GM23338 (cell line): ENCODE results near the gene LNX1. TPM values are rescaled to one million over a fixed set of nuclear protein-coding genes. Genes with fewer than 3 reads are reported as not detected.

Source experiments
- ATAC-seq: fragments of 200-7000 bp; cut with Tn5 transposase; 3 replicates; pipeline ENCODE4 v1.9.1; 2020
- DNase-seq: peaks from one replicate; pipeline ENCODE4 v3.0.0-alpha.2; 2015; ENCODE audit warnings: low spot score
- H2AFZ ChIP-seq: fragments of 200-600 bp; sonication (generic); 2 replicates; pipeline ENCODE4 v1.8.0; 2016; ENCODE audit warnings: antibody characterized with exemption, mild to moderate bottlenecking, moderate library complexity
- H3F3A ChIP-seq: fragments of 200-600 bp; sonication (generic); replicated peaks from 2 replicates; pipeline ENCODE4 v1.8.0; 2017; ENCODE audit warnings: antibody characterized with exemption, mixed run types, low read depth
- H3K27ac ChIP-seq: fragments of 200-600 bp; sonication (generic); 2 replicates; pipeline ENCODE4 v1.6.1; 2016; ENCODE audit warnings: low read depth
- H3K27me3 ChIP-seq: fragments of 200-600 bp; sonication (generic); 2 replicates; pipeline ENCODE4 v1.8.0; 2016; ENCODE audit warnings: mild to moderate bottlenecking, mixed run types, moderate library complexity; ENCODE audit not compliant: insufficient read depth
- H3K36me3 ChIP-seq: fragments of 200-600 bp; sonication (generic); 2 replicates; pipeline ENCODE4 v1.8.0; 2016; ENCODE audit warnings: mild to moderate bottlenecking; ENCODE audit not compliant: insufficient read depth
- H3K4me1 ChIP-seq: fragments of 200-600 bp; sonication (generic); 2 replicates; pipeline ENCODE4 v1.8.0; 2016; ENCODE audit warnings: mild to moderate bottlenecking, moderate library complexity; ENCODE audit not compliant: insufficient read depth
- H3K4me2 ChIP-seq: fragments of 200-600 bp; sonication (generic); 2 replicates; pipeline ENCODE4 v1.7.1; 2017; ENCODE audit warnings: mixed run types
- H3K4me3 ChIP-seq: fragments of 200-600 bp; sonication (generic); 2 replicates; pipeline ENCODE4 v1.6.1; 2016; ENCODE audit warnings: mixed run types
- H3K79me2 ChIP-seq: fragments of 200-600 bp; sonication (generic); replicated peaks from 2 replicates; pipeline ENCODE4 v1.8.0; 2017; ENCODE audit warnings: mild to moderate bottlenecking; ENCODE audit not compliant: insufficient read depth
- H3K9me2 ChIP-seq: fragments of 200-600 bp; sonication (generic); 2 replicates; pipeline ENCODE4 v1.8.0; 2017; ENCODE audit not compliant: insufficient read depth
- H4K20me1 ChIP-seq: fragments of 200-600 bp; sonication (generic); replicated peaks from 2 replicates; pipeline ENCODE4 v1.8.0; 2017; ENCODE audit warnings: mild to moderate bottlenecking; ENCODE audit not compliant: insufficient read depth
- H3K27ac Mint-ChIP-seq: 2 replicates; pipeline ENCODE4 v1.8.0; 2020; ENCODE audit warnings: inconsistent platforms, mild to moderate bottlenecking, moderate library complexity, mixed read lengths
- H3K27me3 Mint-ChIP-seq: 3 replicates; pipeline ENCODE4 v1.8.0; 2022; ENCODE audit warnings: low read depth, mild to moderate bottlenecking, moderate library complexity, mixed read lengths, inconsistent platforms; ENCODE audit not compliant: insufficient read depth, poor library complexity
- H3K36me3 Mint-ChIP-seq: 3 replicates; pipeline ENCODE4 v1.8.0; 2021; ENCODE audit warnings: low read depth, mild to moderate bottlenecking, inconsistent platforms, moderate library complexity, mixed read lengths
- H3K4me1 Mint-ChIP-seq: 3 replicates; pipeline ENCODE4 v1.8.0; 2020; ENCODE audit warnings: mild to moderate bottlenecking, inconsistent platforms, mixed read lengths
- H3K4me3 Mint-ChIP-seq: 3 replicates; pipeline ENCODE4 v1.8.0; 2021; ENCODE audit warnings: moderate library complexity, mild to moderate bottlenecking, inconsistent platforms, mixed read lengths
- H3K9me3 Mint-ChIP-seq: 3 replicates; pipeline ENCODE4 v1.8.0; 2020; ENCODE audit warnings: moderate library complexity, mild to moderate bottlenecking, inconsistent platforms, mixed read lengths
- EZH2phosphoT487 ChIP-seq: fragments of 200-600 bp; sonication (generic); IDR thresholded peaks from one replicate; pipeline ENCODE4 v1.8.1; 2018; ENCODE audit warnings: antibody characterized with exemption; ENCODE audit not compliant: unreplicated experiment
- JUNB ChIP-seq: IDR thresholded peaks from one replicate; pipeline ENCODE4 v1.6.1; 2016; ENCODE audit warnings: antibody characterized with exemption; ENCODE audit not compliant: unreplicated experiment
- NANOG ChIP-seq: IDR thresholded peaks from 2 replicates; pipeline ENCODE4 v1.6.1; 2016; ENCODE audit warnings: antibody characterized with exemption, borderline replicate concordance
- STAT1 ChIP-seq: IDR thresholded peaks from one replicate; pipeline ENCODE4 v1.6.1; 2016; ENCODE audit warnings: antibody characterized with exemption; ENCODE audit not compliant: unreplicated experiment
- ZNF114 ChIP-seq: fragments of 250-450 bp; sonication (Bioruptor Pico); IDR thresholded peaks from 2 replicates; pipeline ENCODE4 v1.5.0; 2020; ENCODE audit warnings: mild to moderate bottlenecking, moderate library complexity
- ZNF331 ChIP-seq: fragments of 250-450 bp; sonication (Bioruptor Pico); IDR thresholded peaks from 2 replicates; pipeline ENCODE4 v1.5.0; 2020; ENCODE audit warnings: low read depth, mild to moderate bottlenecking, moderate library complexity
- polyA plus RNA-seq: library from polyadenylated mRNA; unstranded; fragments of >200 nt; fragmentation: Nextera tagmentation; extraction: Ambion mirVana; gene quantifications from 2 replicates; pipeline ENCODE4 v1.2.1, GENCODE V29; 2016
- total RNA-seq: library from RNA; depleted of rRNA; stranded (reverse); fragments of >200 nt; shearing (Covaris generic); gene quantifications from 2 replicates; pipeline ENCODE4 v1.2.3, GENCODE V29; 2014
- TF ChIP-seq, protein P1 (sequence below): fragments of 250-450 bp; sonication (Bioruptor Pico); IDR thresholded peaks from 2 replicates; pipeline ENCODE4 v1.5.0; 2020; ENCODE audit warnings: mild to moderate bottlenecking, moderate library complexity

Gene LNX1
- total and polyA plus RNA-seq, 2 experiments from 2014 or later = 5.4 to 6.4 TPM

DNA sequence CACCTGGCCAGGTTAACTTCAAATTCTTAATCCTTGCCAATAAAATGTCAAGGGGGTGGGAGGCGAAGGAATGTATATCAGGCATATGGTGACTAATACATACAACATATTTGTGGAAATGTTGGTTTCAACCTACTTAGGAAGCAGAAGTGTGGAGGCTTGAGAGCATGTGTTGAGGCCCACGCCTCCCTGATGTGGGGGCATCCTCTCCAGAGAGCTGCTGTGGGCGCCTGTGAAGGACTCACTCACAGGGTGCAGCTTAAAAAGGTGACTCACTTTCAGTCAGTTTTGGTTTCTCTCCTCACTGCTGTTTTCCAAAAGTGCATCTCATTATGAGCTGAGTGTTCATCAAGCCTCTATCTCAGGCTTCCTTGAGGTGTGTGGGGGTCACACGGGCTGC lies 27.5 kb downstream of the LNX1 start (continued):
- TF ChIP-seq, protein P1, sequence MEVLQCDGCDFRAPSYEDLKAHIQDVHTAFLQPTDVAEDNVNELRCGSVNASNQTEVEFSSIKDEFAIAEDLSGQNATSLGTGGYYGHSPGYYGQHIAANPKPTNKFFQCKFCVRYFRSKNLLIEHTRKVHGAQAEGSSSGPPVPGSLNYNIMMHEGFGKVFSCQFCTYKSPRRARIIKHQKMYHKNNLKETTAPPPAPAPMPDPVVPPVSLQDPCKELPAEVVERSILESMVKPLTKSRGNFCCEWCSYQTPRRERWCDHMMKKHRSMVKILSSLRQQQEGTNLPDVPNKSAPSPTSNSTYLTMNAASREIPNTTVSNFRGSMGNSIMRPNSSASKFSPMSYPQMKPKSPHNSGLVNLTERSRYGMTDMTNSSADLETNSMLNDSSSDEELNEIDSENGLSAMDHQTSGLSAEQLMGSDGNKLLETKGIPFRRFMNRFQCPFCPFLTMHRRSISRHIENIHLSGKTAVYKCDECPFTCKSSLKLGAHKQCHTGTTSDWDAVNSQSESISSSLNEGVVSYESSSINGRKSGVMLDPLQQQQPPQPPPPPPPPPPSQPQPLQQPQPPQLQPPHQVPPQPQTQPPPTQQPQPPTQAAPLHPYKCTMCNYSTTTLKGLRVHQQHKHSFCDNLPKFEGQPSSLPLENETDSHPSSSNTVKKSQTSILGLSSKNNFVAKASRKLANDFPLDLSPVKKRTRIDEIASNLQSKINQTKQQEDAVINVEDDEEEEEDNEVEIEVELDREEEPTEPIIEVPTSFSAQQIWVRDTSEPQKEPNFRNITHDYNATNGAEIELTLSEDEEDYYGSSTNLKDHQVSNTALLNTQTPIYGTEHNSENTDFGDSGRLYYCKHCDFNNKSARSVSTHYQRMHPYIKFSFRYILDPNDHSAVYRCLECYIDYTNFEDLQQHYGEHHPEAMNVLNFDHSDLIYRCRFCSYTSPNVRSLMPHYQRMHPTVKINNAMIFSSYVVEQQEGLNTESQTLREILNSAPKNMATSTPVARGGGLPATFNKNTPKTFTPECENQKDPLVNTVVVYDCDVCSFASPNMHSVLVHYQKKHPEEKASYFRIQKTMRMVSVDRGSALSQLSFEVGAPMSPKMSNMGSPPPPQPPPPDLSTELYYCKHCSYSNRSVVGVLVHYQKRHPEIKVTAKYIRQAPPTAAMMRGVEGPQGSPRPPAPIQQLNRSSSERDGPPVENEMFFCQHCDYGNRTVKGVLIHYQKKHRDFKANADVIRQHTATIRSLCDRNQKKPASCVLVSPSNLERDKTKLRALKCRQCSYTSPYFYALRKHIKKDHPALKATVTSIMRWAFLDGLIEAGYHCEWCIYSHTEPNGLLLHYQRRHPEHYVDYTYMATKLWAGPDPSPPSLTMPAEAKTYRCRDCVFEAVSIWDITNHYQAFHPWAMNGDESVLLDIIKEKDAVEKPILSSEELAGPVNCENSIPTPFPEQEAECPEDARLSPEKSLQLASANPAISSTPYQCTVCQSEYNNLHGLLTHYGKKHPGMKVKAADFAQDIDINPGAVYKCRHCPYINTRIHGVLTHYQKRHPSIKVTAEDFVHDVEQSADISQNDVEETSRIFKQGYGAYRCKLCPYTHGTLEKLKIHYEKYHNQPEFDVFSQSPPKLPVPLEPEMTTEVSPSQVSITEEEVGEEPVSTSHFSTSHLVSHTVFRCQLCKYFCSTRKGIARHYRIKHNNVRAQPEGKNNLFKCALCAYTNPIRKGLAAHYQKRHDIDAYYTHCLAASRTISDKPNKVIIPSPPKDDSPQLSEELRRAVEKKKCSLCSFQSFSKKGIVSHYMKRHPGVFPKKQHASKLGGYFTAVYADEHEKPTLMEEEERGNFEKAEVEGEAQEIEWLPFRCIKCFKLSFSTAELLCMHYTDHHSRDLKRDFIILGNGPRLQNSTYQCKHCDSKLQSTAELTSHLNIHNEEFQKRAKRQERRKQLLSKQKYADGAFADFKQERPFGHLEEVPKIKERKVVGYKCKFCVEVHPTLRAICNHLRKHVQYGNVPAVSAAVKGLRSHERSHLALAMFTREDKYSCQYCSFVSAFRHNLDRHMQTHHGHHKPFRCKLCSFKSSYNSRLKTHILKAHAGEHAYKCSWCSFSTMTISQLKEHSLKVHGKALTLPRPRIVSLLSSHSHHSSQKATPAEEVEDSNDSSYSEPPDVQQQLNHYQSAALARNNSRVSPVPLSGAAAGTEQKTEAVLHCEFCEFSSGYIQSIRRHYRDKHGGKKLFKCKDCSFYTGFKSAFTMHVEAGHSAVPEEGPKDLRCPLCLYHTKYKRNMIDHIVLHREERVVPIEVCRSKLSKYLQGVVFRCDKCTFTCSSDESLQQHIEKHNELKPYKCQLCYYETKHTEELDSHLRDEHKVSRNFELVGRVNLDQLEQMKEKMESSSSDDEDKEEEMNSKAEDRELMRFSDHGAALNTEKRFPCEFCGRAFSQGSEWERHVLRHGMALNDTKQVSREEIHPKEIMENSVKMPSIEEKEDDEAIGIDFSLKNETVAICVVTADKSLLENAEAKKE (CRISPR knock-in tag) = no peak
- TF ChIP-seq ZNF114 (CRISPR knock-in tag) (no peak), JUNB (no peak)

DNA sequence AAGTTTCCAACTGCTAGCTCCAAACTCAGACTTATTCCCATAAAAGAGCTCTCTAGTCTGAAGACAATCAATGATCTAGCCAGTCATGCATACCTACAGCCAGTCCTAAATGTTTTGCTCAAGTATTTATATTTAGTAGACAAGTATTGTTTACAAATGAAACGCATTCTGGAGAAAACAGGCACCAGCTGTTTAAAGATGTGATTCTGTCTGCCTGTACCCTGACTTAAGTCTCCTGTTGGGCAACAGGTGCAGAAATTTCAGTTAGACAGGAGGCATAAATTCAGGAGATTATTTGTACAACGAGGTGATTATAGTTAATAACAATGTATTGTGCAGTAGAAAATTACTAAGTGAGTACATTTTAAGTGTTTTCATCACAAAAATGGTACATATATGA lies 28.9 kb downstream of the LNX1 start:
- no peaks in the 10 kb centered on the region for H3F3A ChIP-seq
- H3K4me3 Mint-ChIP-seq = no peak overlapping the region
- TF ChIP-seq NANOG (no peak), STAT1 (no peak), EZH2phosphoT487 (no peak), ZNF331 (CRISPR knock-in tag) (no peak)
- TF ChIP-seq, protein P1 (CRISPR knock-in tag) = no peak

More for the DNA sequence above, 28.9 kb downstream of the LNX1 start:
- Mint-ChIP-seq H3K9me3 (peaks cover 4% of the 10 kb centered on the region; the same call in 1 of the 3 replicates), H3K27me3 (peaks cover 7% of the 10 kb centered on the region), H3K36me3 (no peaks in the 10 kb centered on the region), H3K4me1 (peaks cover 22% of the 10 kb centered on the region), H3K27ac (no peak overlapping the region)
- Histone ChIP-seq H4K20me1 (no peaks in the 10 kb centered on the region), H3K9me2 (no peaks in the 10 kb centered on the region), H3K79me2 (no peaks in the 10 kb centered on the region), H3K27me3 (no peaks in the 10 kb centered on the region), H3K4me3 (no peak overlapping the region), H3K36me3 (no peaks in the 10 kb centered on the region), H3K4me2 (no peak overlapping the region), H2AFZ (no peak overlapping the region), H3K4me1 (no peaks in the 10 kb centered on the region; the same call in 1 of the 2 replicates), H3K27ac (no peak overlapping the region)
- DNase-seq = no peak
- no peak for ATAC-seq
